K562 (cell line): Measurements from ENCODE around the gene B4GALT1. TPM values are rescaled to one million over a fixed set of nuclear protein-coding genes. Genes with fewer than 3 reads are reported as not detected.

Source experiments
- ARID2 ChIP-seq: fragments of 450-650 bp; IDR thresholded peaks from 2 replicates; pipeline ENCODE4 v1.6.1; 2017; ENCODE audit warnings: antibody characterized with exemption, mild to moderate bottlenecking
- C11orf30 ChIP-seq: fragments of 450-650 bp; IDR thresholded peaks from 2 replicates; pipeline ENCODE4 v1.6.1; 2016; ENCODE audit warnings: low read depth, mild to moderate bottlenecking
- CBFA2T3 ChIP-seq: fragments of 450-650 bp; IDR thresholded peaks from 2 replicates; pipeline ENCODE4 v1.6.1; 2017
- CXXC5 ChIP-seq: fragments of 250-450 bp; sonication (Bioruptor Pico); IDR thresholded peaks from 2 replicates; pipeline ENCODE4 v1.8.0; 2022; ENCODE audit warnings: inconsistent platforms, mild to moderate bottlenecking, moderate library complexity
- DDX20 ChIP-seq: fragments of 450-650 bp; IDR thresholded peaks from 2 replicates; pipeline ENCODE4 v1.6.1; 2016; ENCODE audit warnings: missing genetic modification characterization, low read depth, mild to moderate bottlenecking, missing compliant biosample characterization, moderate library complexity
- DNMT1 ChIP-seq: fragments of 450-650 bp; IDR thresholded peaks from 2 replicates; pipeline ENCODE4 v1.6.1; 2016; ENCODE audit warnings: antibody characterized with exemption, mild to moderate bottlenecking
- EZH2 ChIP-seq: IDR thresholded peaks from 2 replicates; pipeline ENCODE4 v1.6.1; 2012; ENCODE audit warnings: low read depth, mild to moderate bottlenecking, inconsistent platforms, low read length, borderline replicate concordance
- FOXK2 ChIP-seq, 2 experiments: fragments of 450-650 bp; IDR thresholded peaks in 1 of 2; conservative IDR thresholded peaks in 1 of 2; 2 replicates each; pipeline ENCODE4 v1.6.1; 2016; ENCODE audit warnings: low read depth in 2 of 2, mild to moderate bottlenecking in 1 of 2
- GATAD2B ChIP-seq: fragments of 450-650 bp; IDR thresholded peaks from 2 replicates; pipeline ENCODE4 v1.6.1; 2017; ENCODE audit warnings: mild to moderate bottlenecking, borderline replicate concordance
- GTF2F1 ChIP-seq: IDR thresholded peaks from 2 replicates; pipeline ENCODE4 v1.6.1; 2011; ENCODE audit warnings: low read depth, low read length, improper control_type of control experiment
- HDAC2 ChIP-seq: fragments of 450-650 bp; IDR thresholded peaks from 2 replicates; pipeline ENCODE4 v1.6.1; 2016; ENCODE audit warnings: mild to moderate bottlenecking
- HMG20A ChIP-seq: fragments of 450-650 bp; formaldehyde crosslinking; conservative IDR thresholded peaks from 2 replicates; pipeline ENCODE4 v1.4.0; 2020; ENCODE audit warnings: mild to moderate bottlenecking, mixed read lengths
- ILK ChIP-seq: fragments of 450-650 bp; IDR thresholded peaks from 2 replicates; pipeline ENCODE4 v1.6.1; 2016; ENCODE audit warnings: missing genetic modification characterization, low read depth, mild to moderate bottlenecking, missing compliant biosample characterization, moderate library complexity, borderline replicate concordance
- KAT8 ChIP-seq: fragments of 450-650 bp; IDR thresholded peaks from 2 replicates; pipeline ENCODE4 v1.6.1; 2016; ENCODE audit warnings: low read depth, mild to moderate bottlenecking
- MTA3 ChIP-seq: fragments of 450-650 bp; formaldehyde crosslinking; IDR thresholded peaks from 2 replicates; pipeline ENCODE4 v1.6.1; 2017; ENCODE audit warnings: mild to moderate bottlenecking, borderline replicate concordance
- MYBL2 ChIP-seq, 2 experiments: fragments of 450-650 bp in 1 of 2; sonication (generic) in 1 of 2; formaldehyde crosslinking in 1 of 2; IDR thresholded peaks; 2 replicates each; pipeline versions ENCODE4 v1.6.1 to v1.8.1; 2017 to 2022; ENCODE audit warnings: borderline replicate concordance in 1 of 2, inconsistent platforms in 1 of 2, low read depth in 1 of 2, mild to moderate bottlenecking in 1 of 2, missing genetic modification reagents in 1 of 2, moderate library complexity in 1 of 2
- POLR2B ChIP-seq: fragments of 450-650 bp; IDR thresholded peaks from 2 replicates; pipeline ENCODE4 v1.6.1; 2018; ENCODE audit warnings: low read depth; ENCODE audit not compliant: partially characterized antibody
- RBFOX2 ChIP-seq: fragments of 200-400 bp; formaldehyde crosslinking; IDR thresholded peaks from 2 replicates; pipeline ENCODE4 v1.6.1; 2017; ENCODE audit warnings: low read depth, mild to moderate bottlenecking, low read length, moderate library complexity
- TAF15 ChIP-seq: fragments of 200-400 bp; formaldehyde crosslinking; IDR thresholded peaks from 2 replicates; pipeline ENCODE4 v1.6.1; 2017; ENCODE audit warnings: mild to moderate bottlenecking, low read depth, low read length, moderate library complexity
- TBP ChIP-seq: optimal IDR thresholded peaks from 2 replicates; pipeline ENCODE3; 2011; ENCODE audit warnings: low read depth, low read length, improper control_type of control experiment
- TSC22D4 ChIP-seq: fragments of 450-650 bp; IDR thresholded peaks from 2 replicates; pipeline ENCODE4 v1.6.1; 2016; ENCODE audit warnings: missing genetic modification characterization, missing biosample characterization, control low read depth
- ZEB2 ChIP-seq: fragments of 450-650 bp; IDR thresholded peaks from 2 replicates; pipeline ENCODE4 v1.6.1; 2016
- ZNF121 ChIP-seq: sonication (generic); formaldehyde crosslinking; conservative IDR thresholded peaks from 2 replicates; pipeline ENCODE4 v1.8.0; 2022; ENCODE audit warnings: missing genetic modification reagents
- ZNF23 ChIP-seq: fragments of 250-450 bp; sonication (Bioruptor Pico); IDR thresholded peaks from 2 replicates; pipeline ENCODE4 v1.4.0; 2020; ENCODE audit warnings: mild to moderate bottlenecking
- ZNF57 ChIP-seq: fragments of 450-650 bp; formaldehyde crosslinking; IDR thresholded peaks from 2 replicates; pipeline ENCODE4 v1.4.0; 2020; ENCODE audit warnings: mild to moderate bottlenecking, moderate library complexity
- ZNF589 ChIP-seq: fragments of 200-800 bp; sonication (Bioruptor generic); IDR thresholded peaks from 2 replicates; pipeline ENCODE4 v1.6.1; 2016; ENCODE audit warnings: low read depth, missing genetic modification characterization, missing compliant biosample characterization
- polyA plus RNA-seq, 8 experiments: library from polyadenylated mRNA; depleted of rRNA in 4 of 8; stranded (reverse) in 5 of 8; unstranded in 3 of 8; fragments of >200 nt; fragmentation: Nextera tagmentation in 2 of 8; fragmentation: Illumina TruSeq in 1 of 8; extraction: Ambion mirVana in 2 of 8; extraction: Trizol in 1 of 8; gene quantifications; 2 replicates each; pipeline versions ENCODE4 v1.2.1 to v1.2.3, GENCODE V29; 2011 to 2014; ENCODE audit warnings: inconsistent platforms in 1 of 8, missing spikeins in 1 of 8
- total RNA-seq, 7 experiments: library from RNA; depleted of rRNA in 6 of 7; stranded (reverse); fragments of >200 nt in 6 of 7; fragmentation: Illumina TruSeq in 2 of 7; extraction: Trizol in 2 of 7; gene quantifications; 2 replicates each; pipeline versions ENCODE4 v1.2.1 to v1.2.3, GENCODE V29; 2011 to 2021; ENCODE audit warnings: low replicate concordance in 1 of 7
- TF ChIP-seq, protein P1 (sequence below): sonication (generic); formaldehyde crosslinking; IDR thresholded peaks from 2 replicates; pipeline ENCODE4 v1.8.1; 2023; ENCODE audit warnings: mild to moderate bottlenecking, missing genetic modification reagents
- TF ChIP-seq, protein P2 (sequence below): fragments of 450-650 bp; IDR thresholded peaks from 2 replicates; pipeline ENCODE4 v1.6.1; 2016

B4GALT1 gene
- total and polyA plus RNA-seq, 9 of the 15 experiments (the other 6 are each of a cell fraction or from before 2014, with no cell fraction given) = 4.1 to 26.8 (median 7.1) TPM

DNA sequence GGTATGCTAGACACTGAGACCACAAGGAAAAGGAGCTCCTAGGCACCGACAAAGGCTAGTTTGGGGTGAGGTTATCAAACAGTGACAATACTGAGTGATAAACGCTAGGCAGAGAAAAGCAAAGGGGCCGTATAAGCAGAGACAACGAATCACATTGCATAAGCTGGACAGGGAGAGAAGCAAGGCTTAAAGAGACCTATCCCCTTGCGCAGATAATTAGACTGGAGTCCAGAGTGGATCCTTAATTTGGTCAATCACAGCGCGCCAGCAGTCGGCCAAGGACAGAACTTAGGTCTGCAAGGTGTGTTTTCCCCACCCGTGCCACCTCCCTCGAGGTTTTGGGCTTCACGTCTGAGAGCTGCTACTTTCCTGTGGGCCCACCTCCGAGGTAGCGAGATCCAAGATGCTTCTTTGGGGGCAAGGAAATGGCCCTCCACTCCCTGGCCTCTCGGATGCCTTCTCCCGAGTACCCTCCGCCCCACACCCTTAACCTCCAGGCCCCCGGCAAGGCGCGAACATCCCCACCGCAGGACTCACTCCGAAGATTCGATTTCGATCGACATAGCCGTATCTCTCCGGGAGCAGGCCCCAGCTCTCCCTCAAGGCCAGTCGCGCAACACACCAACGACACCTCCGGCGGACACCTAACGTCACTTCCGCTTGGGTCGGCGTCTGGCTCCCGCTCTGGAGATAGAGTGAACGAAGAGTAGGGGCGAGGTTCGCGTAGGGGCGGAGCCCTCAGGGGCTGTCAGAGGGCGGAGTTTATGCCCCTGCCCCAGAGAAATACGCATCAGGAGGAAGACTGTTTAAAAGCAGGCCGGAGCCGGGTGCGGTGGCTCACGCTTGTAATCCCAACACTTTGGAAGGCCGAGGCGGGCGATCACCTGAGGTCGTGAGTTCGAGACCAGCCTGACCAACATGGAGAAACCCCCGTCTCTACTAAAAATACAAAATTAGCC lies 90.8 kb downstream of the B4GALT1 start, which contains the start of gene SMU1 (continued):
- TF ChIP-seq ZNF57 (CRISPR knock-in tag) (no peak), ZNF23 (CRISPR knock-in tag) (no peak), FOXK2 (conservative IDR thresholded peaks at IDR 0.05 in 1 of 2, IDR thresholded peaks at IDR 0.05 in 1 of 2; ENCODE audit: low read depth in 2 of 2) (peak; percentile 44 to 74; a peak in 3 of 4 replicates), ZNF589 (CRISPR knock-in tag) (no peak), MYBL2 (IDR thresholded peaks at IDR 0.05; ENCODE audit: low read depth) (no peak), MYBL2 (CRISPR knock-in tag; IDR thresholded peaks at IDR 0.05; ENCODE audit: borderline replicate concordance) (no peak), RBFOX2 (peak; percentile 90), ARID2 (no peak), CBFA2T3 (no peak), C11orf30 (peak; percentile 99), CXXC5 (peak; percentile 79), EZH2 (no peak), ZEB2 (no peak), ZNF121 (CRISPR knock-in tag) (no peak), POLR2B (peak; percentile 75), ILK (tag) (no peak), TAF15 (no peak), KAT8 (0 out of 2 replicates have a peak, but pooled peaks have one; percentile 52), GTF2F1 (no peak), TBP (peak; percentile 95), HMG20A (CRISPR knock-in tag) (no peak), TSC22D4 (tag) (no peak), DDX20 (tag) (no peak), DNMT1 (no peak), MTA3 (no peak), GATAD2B (no peak), HDAC2 (no peak)
- TF ChIP-seq, protein P1, sequence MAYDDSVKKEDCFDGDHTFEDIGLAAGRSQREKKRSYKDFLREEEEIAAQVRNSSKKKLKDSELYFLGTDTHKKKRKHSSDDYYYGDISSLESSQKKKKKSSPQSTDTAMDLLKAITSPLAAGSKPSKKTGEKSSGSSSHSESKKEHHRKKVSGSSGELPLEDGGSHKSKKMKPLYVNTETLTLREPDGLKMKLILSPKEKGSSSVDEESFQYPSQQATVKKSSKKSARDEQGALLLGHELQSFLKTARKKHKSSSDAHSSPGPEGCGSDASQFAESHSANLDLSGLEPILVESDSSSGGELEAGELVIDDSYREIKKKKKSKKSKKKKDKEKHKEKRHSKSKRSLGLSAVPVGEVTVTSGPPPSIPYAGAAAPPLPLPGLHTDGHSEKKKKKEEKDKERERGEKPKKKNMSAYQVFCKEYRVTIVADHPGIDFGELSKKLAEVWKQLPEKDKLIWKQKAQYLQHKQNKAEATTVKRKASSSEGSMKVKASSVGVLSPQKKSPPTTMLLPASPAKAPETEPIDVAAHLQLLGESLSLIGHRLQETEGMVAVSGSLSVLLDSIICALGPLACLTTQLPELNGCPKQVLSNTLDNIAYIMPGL (CRISPR knock-in tag) = peak; percentile 37; the same call in 1 of the 2 replicates
- TF ChIP-seq, protein P2, sequence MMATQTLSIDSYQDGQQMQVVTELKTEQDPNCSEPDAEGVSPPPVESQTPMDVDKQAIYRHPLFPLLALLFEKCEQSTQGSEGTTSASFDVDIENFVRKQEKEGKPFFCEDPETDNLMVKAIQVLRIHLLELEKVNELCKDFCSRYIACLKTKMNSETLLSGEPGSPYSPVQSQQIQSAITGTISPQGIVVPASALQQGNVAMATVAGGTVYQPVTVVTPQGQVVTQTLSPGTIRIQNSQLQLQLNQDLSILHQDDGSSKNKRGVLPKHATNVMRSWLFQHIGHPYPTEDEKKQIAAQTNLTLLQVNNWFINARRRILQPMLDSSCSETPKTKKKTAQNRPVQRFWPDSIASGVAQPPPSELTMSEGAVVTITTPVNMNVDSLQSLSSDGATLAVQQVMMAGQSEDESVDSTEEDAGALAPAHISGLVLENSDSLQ = peak; percentile 87
